22Rv1 (cell line): Measurements from ENCODE around the gene CCRL2.

Experiments used
- H3K27ac ChIP-seq: fragments of 450-650 bp; 2 replicates; pipeline ENCODE4 v1.5.1; 2017
- ZFX ChIP-seq: fragments of 450-650 bp; IDR thresholded peaks from 2 replicates; pipeline ENCODE4 v1.6.1; 2017; ENCODE audit warnings: antibody characterized with exemption, borderline replicate concordance
- TF ChIP-seq, protein P1 (sequence below): fragments of 450-650 bp; IDR thresholded peaks from 2 replicates; pipeline ENCODE4 v1.5.1; 2017; ENCODE audit warnings: mild to moderate bottlenecking

Gene CCRL2

GRCh38 chr3:46365737-46366524 is 41.1 kb upstream of the CCRL2 start:
- H3K27ac ChIP-seq: no peak overlapping the region
- TF ChIP-seq, protein P1, sequence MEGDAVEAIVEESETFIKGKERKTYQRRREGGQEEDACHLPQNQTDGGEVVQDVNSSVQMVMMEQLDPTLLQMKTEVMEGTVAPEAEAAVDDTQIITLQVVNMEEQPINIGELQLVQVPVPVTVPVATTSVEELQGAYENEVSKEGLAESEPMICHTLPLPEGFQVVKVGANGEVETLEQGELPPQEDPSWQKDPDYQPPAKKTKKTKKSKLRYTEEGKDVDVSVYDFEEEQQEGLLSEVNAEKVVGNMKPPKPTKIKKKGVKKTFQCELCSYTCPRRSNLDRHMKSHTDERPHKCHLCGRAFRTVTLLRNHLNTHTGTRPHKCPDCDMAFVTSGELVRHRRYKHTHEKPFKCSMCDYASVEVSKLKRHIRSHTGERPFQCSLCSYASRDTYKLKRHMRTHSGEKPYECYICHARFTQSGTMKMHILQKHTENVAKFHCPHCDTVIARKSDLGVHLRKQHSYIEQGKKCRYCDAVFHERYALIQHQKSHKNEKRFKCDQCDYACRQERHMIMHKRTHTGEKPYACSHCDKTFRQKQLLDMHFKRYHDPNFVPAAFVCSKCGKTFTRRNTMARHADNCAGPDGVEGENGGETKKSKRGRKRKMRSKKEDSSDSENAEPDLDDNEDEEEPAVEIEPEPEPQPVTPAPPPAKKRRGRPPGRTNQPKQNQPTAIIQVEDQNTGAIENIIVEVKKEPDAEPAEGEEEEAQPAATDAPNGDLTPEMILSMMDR: no peak
- TF ChIP-seq ZFX: no peak

DNA sequence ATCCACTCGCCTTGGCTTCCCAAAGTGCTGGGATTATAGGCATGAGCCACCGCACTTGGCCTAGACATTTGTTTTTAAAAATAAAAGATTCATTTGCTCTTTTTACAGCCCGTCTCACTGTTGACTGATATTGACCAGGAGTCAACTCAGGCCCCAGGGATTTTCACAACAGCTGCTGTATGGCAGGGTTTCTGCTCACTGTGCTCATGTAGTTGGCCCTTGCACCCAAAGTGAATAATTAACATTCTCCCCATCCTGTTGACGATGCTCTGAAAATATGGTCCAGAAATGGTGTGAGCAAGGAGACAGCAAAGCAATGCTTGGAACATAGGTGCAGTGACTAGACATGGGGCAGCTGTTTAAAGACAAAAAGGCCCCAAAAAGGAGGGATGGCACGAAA is 39.2 kb upstream of the CCRL2 start:
- TF ChIP-seq, protein P1: no peak
- TF ChIP-seq ZFX: no peak
- H3K27ac ChIP-seq: no peak overlapping the region

DNA sequence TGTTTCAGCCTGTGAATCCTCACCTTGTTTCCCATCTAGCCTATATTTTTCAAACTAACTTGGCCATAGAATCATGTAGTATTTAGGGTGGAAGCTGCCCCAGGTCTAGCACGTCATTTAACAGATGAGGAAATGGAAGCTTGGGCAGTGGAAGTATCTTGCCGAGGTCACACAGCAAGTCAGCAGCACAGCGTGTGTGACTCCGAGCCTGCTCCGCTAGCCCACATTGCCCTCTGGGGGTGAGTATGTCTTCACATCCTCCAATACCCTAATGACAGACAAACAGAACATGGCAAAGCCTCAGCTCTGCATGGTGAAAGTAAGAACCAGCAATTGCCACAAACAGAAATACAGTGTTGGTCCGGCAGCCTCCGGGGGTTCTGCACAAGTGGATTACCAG is 38.5 kb upstream of the CCRL2 start:
- no peak for TF ChIP-seq ZFX
- TF ChIP-seq, protein P1: no peak
- H3K27ac ChIP-seq: no peak overlapping the region

- H3K27ac ChIP-seq: no peak overlapping the region
- no peak for TF ChIP-seq ZFX
- TF ChIP-seq, protein P1: no peak
Measured at GRCh38 chr3:46369151-46369550, 37.9 kb upstream of the CCRL2 start.

DNA sequence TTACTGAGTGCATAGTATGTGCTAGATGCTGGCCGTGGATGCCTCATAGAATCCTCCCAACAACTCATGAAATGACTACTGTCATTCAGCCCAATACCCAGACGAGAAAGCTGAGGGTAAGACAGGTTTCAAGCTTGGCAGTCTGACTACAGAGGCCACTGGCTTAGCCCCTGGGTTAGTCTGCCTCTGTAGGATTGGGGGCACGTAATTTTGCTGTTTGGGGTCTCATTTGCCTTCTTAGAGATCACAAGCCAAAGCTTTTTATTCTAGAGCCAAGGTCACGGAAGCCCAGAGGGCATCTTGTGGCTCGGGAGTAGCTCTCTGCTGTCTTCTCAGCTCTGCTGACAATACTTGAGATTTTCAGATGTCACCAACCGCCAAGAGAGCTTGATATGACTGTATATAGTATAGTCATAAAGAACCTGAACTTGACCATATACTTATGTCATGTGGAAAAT is 37.4 kb upstream of the CCRL2 start:
- TF ChIP-seq, protein P1: no peak
- no peak for TF ChIP-seq ZFX
- no peak overlapping the region for H3K27ac ChIP-seq

DNA sequence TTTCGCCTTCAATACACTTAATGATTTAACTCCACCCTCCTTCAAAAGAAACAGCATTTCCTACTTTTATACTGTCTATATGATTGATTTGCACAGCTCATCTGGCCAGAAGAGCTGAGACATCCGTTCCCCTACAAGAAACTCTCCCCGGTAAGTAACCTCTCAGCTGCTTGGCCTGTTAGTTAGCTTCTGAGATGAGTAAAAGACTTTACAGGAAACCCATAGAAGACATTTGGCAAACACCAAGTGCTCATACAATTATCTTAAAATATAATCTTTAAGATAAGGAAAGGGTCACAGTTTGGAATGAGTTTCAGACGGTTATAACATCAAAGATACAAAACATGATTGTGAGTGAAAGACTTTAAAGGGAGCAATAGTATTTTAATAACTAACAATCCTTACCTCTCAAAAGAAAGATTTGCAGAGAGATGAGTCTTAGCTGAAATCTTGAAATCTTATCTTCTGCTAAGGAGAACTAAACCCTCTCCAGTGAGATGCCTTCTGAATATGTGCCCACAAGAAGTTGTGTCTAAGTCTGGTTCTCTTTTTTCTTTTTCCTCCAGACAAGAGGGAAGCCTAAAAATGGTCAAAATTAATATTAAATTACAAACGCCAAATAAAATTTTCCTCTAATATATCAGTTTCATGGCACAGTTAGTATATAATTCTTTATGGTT is 36.1 kb upstream of the CCRL2 start, which contains the start of gene CCR5:
CCR5 (plus strand) TSS at position 108 of the 680 bp plus-strand sequence. CDS start 1,957 bp downstream, outside the sequence.
- H3K27ac ChIP-seq: no peak within 1 kb of the TSS

More for the DNA sequence above, 36.1 kb upstream of the CCRL2 start, which contains the start of gene CCR5:
- TF ChIP-seq, protein P1: no peak
- TF ChIP-seq ZFX: no peak
